ENCODE data around the gene SORCS2.

Gene SORCS2

GRCh38 chr4:7530082-7530481 lies 337.7 kb downstream of the SORCS2 start:
- Histone ChIP-seq H3K79me2 (ENCODE audit: control insufficient read depth, low read length) (no peaks in the 10 kb centered on the region), H3K4me1 (ENCODE audit: control insufficient read depth, low read length) (peaks cover 10% of the 10 kb centered on the region), H3K9me2 (replicated peaks; ENCODE audit: control insufficient read depth, low read length) (no peaks in the 10 kb centered on the region), H3K9me3 (ENCODE audit: control insufficient read depth, insufficient read depth, low read length) (no peaks in the 10 kb centered on the region), H4K20me1 (ENCODE audit: control insufficient read depth, insufficient read depth, low read depth, low read length) (no peaks in the 10 kb centered on the region), H3K36me3 (ENCODE audit: control insufficient read depth, low read length) (no peaks in the 10 kb centered on the region), H3K27ac (ENCODE audit: low read depth, low read length) (no peak overlapping the region), H3K4me3 (ENCODE audit: low read length) (no peak overlapping the region), H3K4me2 (ENCODE audit: low read length) (no peak overlapping the region), H3F3A (ENCODE audit: control insufficient read depth, insufficient read depth) (no peaks in the 10 kb centered on the region), H3K27me3 (ENCODE audit: control insufficient read depth, low read length) (no peaks in the 10 kb centered on the region)
- no peak for TF ChIP-seq EZH2phosphoT487 (IDR thresholded peaks at IDR 0.05; ENCODE audit: borderline replicate concordance, low read length)
- TF ChIP-seq CTCF (IDR thresholded peaks at IDR 0.05; ENCODE audit: low read depth, low read length, poor library complexity, severe bottlenecking), result no peak

GRCh38 chr4:7530932-7531639 lies 338.7 kb downstream of the SORCS2 start:
- H3K79me2 ChIP-seq (ENCODE audit: control insufficient read depth, low read length), result no peaks in the 10 kb centered on the region
- no peaks in the 10 kb centered on the region for H3F3A ChIP-seq (ENCODE audit: control insufficient read depth, insufficient read depth)
- H3K27me3 ChIP-seq (ENCODE audit: control insufficient read depth, low read length), result no peaks in the 10 kb centered on the region
- TF ChIP-seq EZH2phosphoT487 (IDR thresholded peaks at IDR 0.05; ENCODE audit: borderline replicate concordance, low read length) (no peak), CTCF (IDR thresholded peaks at IDR 0.05; ENCODE audit: low read depth, low read length, poor library complexity, severe bottlenecking) (no peak)
- H3K9me2 ChIP-seq (replicated peaks; ENCODE audit: control insufficient read depth, low read length), result no peaks in the 10 kb centered on the region
- H3K9me3 ChIP-seq (ENCODE audit: control insufficient read depth, insufficient read depth, low read length), result no peaks in the 10 kb centered on the region
- H3K4me3 ChIP-seq (ENCODE audit: low read length), result no peak overlapping the region
- no peak overlapping the region for H3K4me2 ChIP-seq (ENCODE audit: low read length)
- H3K27ac ChIP-seq (ENCODE audit: low read depth, low read length), result no peak overlapping the region
- H4K20me1 ChIP-seq (ENCODE audit: control insufficient read depth, insufficient read depth, low read depth, low read length), result no peaks in the 10 kb centered on the region
- peaks cover 10% of the 10 kb centered on the region for H3K4me1 ChIP-seq (ENCODE audit: control insufficient read depth, low read length)
- H3K36me3 ChIP-seq (ENCODE audit: control insufficient read depth, low read length), result no peaks in the 10 kb centered on the region

GRCh38 chr4:7531640-7531994 lies 339.3 kb downstream of the SORCS2 start:
- TF ChIP-seq CTCF (IDR thresholded peaks at IDR 0.05; ENCODE audit: low read depth, low read length, poor library complexity, severe bottlenecking) (no peak), EZH2phosphoT487 (IDR thresholded peaks at IDR 0.05; ENCODE audit: borderline replicate concordance, low read length) (no peak)
- Histone ChIP-seq H3K9me3 (ENCODE audit: control insufficient read depth, insufficient read depth, low read length) (no peaks in the 10 kb centered on the region), H3K36me3 (ENCODE audit: control insufficient read depth, low read length) (no peaks in the 10 kb centered on the region), H3K79me2 (ENCODE audit: control insufficient read depth, low read length) (no peaks in the 10 kb centered on the region), H3K27ac (ENCODE audit: low read depth, low read length) (no peak overlapping the region), H3K4me3 (ENCODE audit: low read length) (no peak overlapping the region), H3K9me2 (replicated peaks; ENCODE audit: control insufficient read depth, low read length) (no peaks in the 10 kb centered on the region), H3K4me1 (ENCODE audit: control insufficient read depth, low read length) (peaks cover 10% of the 10 kb centered on the region), H4K20me1 (ENCODE audit: control insufficient read depth, insufficient read depth, low read depth, low read length) (no peaks in the 10 kb centered on the region), H3K27me3 (ENCODE audit: control insufficient read depth, low read length) (no peaks in the 10 kb centered on the region), H3K4me2 (ENCODE audit: low read length) (no peak overlapping the region), H3F3A (ENCODE audit: control insufficient read depth, insufficient read depth) (no peaks in the 10 kb centered on the region)

Data from DOHH2 (cell line).